HCEC 1CT (cell line): ENCODE results near the gene BCAS4.

Experiments used
- DNase-seq: peaks from one replicate; pipeline ENCODE4 v3.0.0-alpha.2; 2017

The BCAS4 gene

DNA sequence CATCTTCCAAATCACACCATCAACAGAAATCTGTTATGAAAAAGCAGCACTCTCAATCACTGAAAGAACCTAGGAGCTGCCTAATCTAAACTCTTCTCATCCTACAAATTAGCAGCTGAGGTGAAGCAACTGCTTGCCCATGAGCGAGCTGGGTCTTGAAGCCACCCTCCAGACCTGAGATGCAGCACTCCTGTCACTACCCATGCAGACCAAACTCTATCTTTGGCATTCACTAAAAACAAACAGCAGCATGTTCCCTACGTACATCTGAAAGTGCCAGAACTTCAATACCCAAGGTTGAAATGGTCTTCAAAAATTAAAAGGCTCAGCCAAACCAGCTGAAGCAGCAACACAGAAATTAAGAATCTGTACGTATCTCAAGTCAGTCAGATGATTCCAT, 122.1 kb downstream of the BCAS4 start:
- no peak for DNase-seq

DNA sequence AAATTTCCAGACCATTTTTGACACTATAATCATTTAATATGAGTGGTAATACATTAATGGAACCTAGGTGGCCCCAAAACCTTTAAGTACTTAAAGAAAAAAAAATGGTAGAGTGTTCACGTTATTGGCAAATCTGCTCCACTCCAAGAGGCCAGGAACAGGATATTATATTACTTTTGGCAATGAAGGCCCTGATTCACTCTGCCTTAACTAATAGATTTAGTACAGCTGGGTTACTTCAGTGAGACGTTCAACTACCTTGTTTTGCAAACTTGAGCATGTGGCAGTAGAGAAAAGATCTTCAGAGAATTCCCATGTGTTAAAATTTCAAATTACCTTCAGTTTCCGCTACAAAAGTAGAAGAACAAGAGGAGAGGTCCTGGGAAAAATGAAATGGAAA, 123.5 kb downstream of the BCAS4 start:
- peak; percentile 78 for DNase-seq

DNA sequence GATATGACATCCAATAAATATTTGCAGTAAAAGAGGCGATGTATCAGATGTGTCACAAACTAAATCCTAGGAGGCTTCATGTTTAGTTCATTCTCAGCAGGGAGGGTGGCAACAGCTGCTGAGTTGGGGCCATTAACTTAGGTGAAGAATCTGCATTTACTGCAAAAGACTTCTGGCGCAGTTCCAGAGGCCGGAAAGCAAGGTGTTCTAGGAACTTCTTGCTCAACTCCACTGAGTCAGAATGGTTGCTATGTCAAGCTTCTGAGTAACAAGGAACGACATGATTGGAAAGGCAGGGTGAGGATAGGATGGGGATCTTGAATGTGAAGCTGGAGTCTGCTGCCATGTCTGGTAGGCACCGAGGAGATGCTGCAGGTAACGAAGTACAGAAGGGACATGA, 124.7 kb downstream of the BCAS4 start:
- peak; percentile 81 for DNase-seq

- DNase-seq, result peak; percentile 49
Observed at GRCh38 chr20:50920997-50921396, 126.1 kb downstream of the BCAS4 start.

DNA sequence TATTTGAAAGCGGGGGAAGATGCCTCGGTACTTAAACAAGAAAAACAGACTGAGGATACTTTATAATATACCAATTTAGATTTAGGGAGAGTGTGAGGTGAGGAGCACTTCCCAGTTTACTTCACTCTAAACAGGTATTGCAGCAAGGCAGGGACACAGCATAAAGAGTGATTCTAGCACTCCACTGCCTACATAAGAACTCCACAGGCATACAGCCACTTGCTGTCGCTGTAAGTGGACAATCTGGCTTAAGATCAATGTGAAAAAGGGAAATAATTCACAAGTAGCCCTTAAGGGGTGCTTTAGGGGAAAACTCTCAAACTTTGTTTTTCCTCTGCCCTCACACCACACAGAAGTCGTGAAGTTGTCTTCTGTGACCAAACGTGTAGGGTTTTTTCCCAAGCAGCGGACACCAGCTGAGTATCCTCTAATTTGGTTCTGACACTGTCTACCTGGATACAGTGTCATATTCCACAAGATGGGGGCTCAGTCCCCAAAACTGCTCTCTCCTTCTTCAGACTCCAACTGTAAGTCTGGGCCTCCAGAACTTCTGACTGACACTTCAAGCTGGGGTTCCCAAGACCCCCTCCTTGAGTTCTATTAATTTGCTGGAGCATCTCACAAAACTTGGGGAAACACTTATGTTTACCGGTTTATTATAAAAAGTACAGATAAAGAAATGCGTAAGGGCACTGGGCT, 127.1 kb downstream of the BCAS4 start:
- DNase-seq, result no peak

DNA sequence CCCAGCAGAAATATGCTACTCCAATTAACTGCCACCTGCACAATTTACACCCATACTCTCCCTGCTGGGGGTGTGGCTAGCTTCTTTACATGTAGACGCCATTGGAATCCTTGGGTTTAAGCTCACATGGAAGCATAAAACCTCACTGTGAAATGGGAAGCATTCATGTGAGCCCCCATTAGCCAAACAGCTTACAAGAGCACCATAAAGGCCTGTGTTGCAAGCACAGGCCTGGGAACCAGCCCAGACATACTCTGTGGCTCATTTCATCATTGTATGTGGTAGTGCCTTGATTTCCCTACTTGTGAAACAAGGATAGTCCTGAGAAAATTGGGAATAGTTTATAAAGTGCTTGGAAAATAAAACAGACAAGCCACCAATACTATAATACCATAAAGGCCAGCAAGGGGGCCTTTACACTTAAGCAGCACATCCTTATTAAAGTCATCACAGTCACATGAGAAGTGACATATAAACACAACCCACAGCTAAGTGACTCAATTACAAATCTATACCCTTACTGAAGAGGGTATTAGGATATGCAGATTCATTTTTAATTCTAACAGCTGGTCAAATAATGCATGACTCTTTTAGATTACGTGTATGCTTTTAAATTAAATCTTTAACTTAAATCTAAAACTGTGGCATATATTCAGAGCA, 129.5 kb downstream of the BCAS4 start:
- DNase-seq, result no peak

DNA sequence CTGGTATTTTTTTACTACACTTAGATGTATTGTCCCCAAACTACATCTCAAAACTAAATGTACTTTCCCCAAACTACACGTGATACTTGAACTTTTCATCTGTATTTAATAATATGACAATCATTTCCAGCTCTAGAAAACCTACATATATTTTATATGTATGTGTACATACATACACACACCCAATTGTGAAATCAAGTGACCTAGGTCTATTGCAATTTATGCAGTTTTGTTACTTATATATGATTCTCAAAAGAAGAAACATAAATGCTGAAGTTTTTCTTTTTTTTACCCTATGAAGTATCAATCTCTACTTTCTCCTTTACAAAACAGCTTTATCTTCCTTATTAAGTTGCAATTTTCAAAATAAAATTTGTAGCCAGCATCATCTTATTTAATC, 131.7 kb downstream of the BCAS4 start:
- DNase-seq, result no peak
